ENCODE data around the gene ULK3. TPM values are rescaled to one million over a fixed set of nuclear protein-coding genes. Genes with fewer than 3 reads are reported as not detected.

ULK3 gene
- total RNA-seq, 1 donor from 2014 or later = 34.8 TPM

GRCh38 chr15:74869726-74870407 lies 26.9 kb upstream of the ULK3 start:
- peak overlapping the region; percentile 66 for H3K27ac Mint-ChIP-seq

GRCh38 chr15:74869372-74869725 lies 26.4 kb upstream of the ULK3 start:
- H3K4me3 Mint-ChIP-seq = no peak overlapping the region
- DNase-seq (ENCODE audit: low spot score in 2 of 2, unreplicated experiment in 2 of 2) = no peak
- no peaks in the 10 kb centered on the region for H3K27me3 Mint-ChIP-seq (ENCODE audit: low read depth)
- peaks cover 4% of the 10 kb centered on the region for H3K9me3 Mint-ChIP-seq
- H3K4me1 Mint-ChIP-seq = peaks cover 40% of the 10 kb centered on the region
- TF ChIP-seq, protein P1, sequence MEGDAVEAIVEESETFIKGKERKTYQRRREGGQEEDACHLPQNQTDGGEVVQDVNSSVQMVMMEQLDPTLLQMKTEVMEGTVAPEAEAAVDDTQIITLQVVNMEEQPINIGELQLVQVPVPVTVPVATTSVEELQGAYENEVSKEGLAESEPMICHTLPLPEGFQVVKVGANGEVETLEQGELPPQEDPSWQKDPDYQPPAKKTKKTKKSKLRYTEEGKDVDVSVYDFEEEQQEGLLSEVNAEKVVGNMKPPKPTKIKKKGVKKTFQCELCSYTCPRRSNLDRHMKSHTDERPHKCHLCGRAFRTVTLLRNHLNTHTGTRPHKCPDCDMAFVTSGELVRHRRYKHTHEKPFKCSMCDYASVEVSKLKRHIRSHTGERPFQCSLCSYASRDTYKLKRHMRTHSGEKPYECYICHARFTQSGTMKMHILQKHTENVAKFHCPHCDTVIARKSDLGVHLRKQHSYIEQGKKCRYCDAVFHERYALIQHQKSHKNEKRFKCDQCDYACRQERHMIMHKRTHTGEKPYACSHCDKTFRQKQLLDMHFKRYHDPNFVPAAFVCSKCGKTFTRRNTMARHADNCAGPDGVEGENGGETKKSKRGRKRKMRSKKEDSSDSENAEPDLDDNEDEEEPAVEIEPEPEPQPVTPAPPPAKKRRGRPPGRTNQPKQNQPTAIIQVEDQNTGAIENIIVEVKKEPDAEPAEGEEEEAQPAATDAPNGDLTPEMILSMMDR (IDR thresholded peaks at IDR 0.05; ENCODE audit: unreplicated experiment) = no peak
- H3K36me3 Mint-ChIP-seq = peaks cover 18% of the 10 kb centered on the region
- no peak overlapping the region for H3K27ac Mint-ChIP-seq

More at GRCh38 chr15:74869726-74870407, 26.9 kb upstream of the ULK3 start:
- Mint-ChIP-seq H3K27me3 (ENCODE audit: low read depth) (no peaks in the 10 kb centered on the region), H3K9me3 (peaks cover 4% of the 10 kb centered on the region), H3K4me3 (peak overlapping the region; percentile 55), H3K4me1 (peaks cover 40% of the 10 kb centered on the region), H3K36me3 (peaks cover 16% of the 10 kb centered on the region)
- TF ChIP-seq, protein P1 (IDR thresholded peaks at IDR 0.05; ENCODE audit: unreplicated experiment) = no peak
- no peak for DNase-seq (ENCODE audit: low spot score in 2 of 2, unreplicated experiment in 2 of 2)

- Mint-ChIP-seq H3K36me3 (peaks cover 23% of the 10 kb centered on the region), H3K27me3 (ENCODE audit: low read depth) (no peaks in the 10 kb centered on the region), H3K9me3 (peaks cover 4% of the 10 kb centered on the region), H3K4me3 (no peak overlapping the region), H3K27ac (no peak overlapping the region), H3K4me1 (peaks cover 38% of the 10 kb centered on the region)
- TF ChIP-seq, protein P1 (IDR thresholded peaks at IDR 0.05; ENCODE audit: unreplicated experiment) = no peak
- no peak for DNase-seq (ENCODE audit: low spot score in 2 of 2, unreplicated experiment in 2 of 2)
Measured at GRCh38 chr15:74868059-74868458, 25.1 kb upstream of the ULK3 start.

- no peak overlapping the region for H3K27ac Mint-ChIP-seq
- H3K9me3 Mint-ChIP-seq = peaks cover 4% of the 10 kb centered on the region
- DNase-seq (ENCODE audit: low spot score in 2 of 2, unreplicated experiment in 2 of 2) = no peak
- no peak overlapping the region for H3K4me3 Mint-ChIP-seq
- TF ChIP-seq, protein P1 (IDR thresholded peaks at IDR 0.05; ENCODE audit: unreplicated experiment) = no peak
- peaks cover 34% of the 10 kb centered on the region for H3K4me1 Mint-ChIP-seq
- peaks cover 23% of the 10 kb centered on the region for H3K36me3 Mint-ChIP-seq
- H3K27me3 Mint-ChIP-seq (ENCODE audit: low read depth) = no peaks in the 10 kb centered on the region
Measured at GRCh38 chr15:74867466-74868038, 24.6 kb upstream of the ULK3 start.

GRCh38 chr15:74866090-74866489 lies 23.1 kb upstream of the ULK3 start:
- DNase-seq (ENCODE audit: low spot score in 2 of 2, unreplicated experiment in 2 of 2) = no peak
- Mint-ChIP-seq H3K27me3 (ENCODE audit: low read depth) (no peaks in the 10 kb centered on the region), H3K36me3 (peaks cover 23% of the 10 kb centered on the region), H3K4me3 (no peak overlapping the region), H3K4me1 (peaks cover 29% of the 10 kb centered on the region), H3K27ac (no peak overlapping the region), H3K9me3 (peaks cover 4% of the 10 kb centered on the region)
- TF ChIP-seq, protein P1 (IDR thresholded peaks at IDR 0.05; ENCODE audit: unreplicated experiment) = no peak

Data from mesothelial cell of epicardium (in vitro differentiated cells).